Panc1 (cell line): ENCODE results near the gene ZC3H18.

Experiments used
- POLR2AphosphoS5 ChIP-seq: IDR thresholded peaks from 2 replicates; pipeline ENCODE4 v1.6.1; 2012; ENCODE audit warnings: mild to moderate bottlenecking, low read depth, low read length, moderate library complexity
- REST ChIP-seq, 2 experiments: IDR thresholded peaks; 2 replicates each; pipeline ENCODE4 v1.6.1; 2011 to 2012; ENCODE audit warnings: low read depth in 2 of 2, control low read depth in 1 of 2, low read length in 1 of 2, mild to moderate bottlenecking in 1 of 2, moderate library complexity in 1 of 2; ENCODE audit not compliant: insufficient read depth in 1 of 2
- TCF7L2 ChIP-seq: IDR thresholded peaks from 2 replicates; pipeline ENCODE4 v1.6.1; 2011; ENCODE audit warnings: mild to moderate bottlenecking, low read depth, low read length, inconsistent platforms
- TF ChIP-seq, protein P1 (sequence below): fragments of 450-650 bp; IDR thresholded peaks from 2 replicates; pipeline ENCODE4 v1.5.1; 2017; ENCODE audit warnings: mild to moderate bottlenecking

DNA sequence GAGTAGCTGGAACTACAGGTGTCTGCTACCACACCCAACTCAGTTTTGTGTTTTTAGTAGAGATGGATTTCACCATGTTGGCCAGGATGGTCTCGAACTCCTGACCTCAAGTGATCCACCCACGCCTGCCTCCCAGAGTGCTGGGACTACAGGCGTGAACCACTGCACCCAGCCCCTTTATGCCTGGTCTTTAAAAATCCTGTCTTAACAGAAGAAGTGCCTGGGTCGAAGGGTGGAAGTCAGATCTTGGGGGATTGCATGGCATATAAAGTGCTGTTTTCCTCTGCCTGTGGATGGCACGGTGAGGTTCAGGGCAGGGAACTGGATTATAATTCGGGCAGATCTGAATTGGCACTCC, 30.3 kb downstream of the ZC3H18 start:
- TF ChIP-seq, protein P1, sequence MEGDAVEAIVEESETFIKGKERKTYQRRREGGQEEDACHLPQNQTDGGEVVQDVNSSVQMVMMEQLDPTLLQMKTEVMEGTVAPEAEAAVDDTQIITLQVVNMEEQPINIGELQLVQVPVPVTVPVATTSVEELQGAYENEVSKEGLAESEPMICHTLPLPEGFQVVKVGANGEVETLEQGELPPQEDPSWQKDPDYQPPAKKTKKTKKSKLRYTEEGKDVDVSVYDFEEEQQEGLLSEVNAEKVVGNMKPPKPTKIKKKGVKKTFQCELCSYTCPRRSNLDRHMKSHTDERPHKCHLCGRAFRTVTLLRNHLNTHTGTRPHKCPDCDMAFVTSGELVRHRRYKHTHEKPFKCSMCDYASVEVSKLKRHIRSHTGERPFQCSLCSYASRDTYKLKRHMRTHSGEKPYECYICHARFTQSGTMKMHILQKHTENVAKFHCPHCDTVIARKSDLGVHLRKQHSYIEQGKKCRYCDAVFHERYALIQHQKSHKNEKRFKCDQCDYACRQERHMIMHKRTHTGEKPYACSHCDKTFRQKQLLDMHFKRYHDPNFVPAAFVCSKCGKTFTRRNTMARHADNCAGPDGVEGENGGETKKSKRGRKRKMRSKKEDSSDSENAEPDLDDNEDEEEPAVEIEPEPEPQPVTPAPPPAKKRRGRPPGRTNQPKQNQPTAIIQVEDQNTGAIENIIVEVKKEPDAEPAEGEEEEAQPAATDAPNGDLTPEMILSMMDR: no peak
- TF ChIP-seq POLR2AphosphoS5 (no peak), REST (IDR thresholded peaks at IDR 0.05; ENCODE audit: insufficient read depth in 1 of 2, low read depth in 2 of 2, low read length in 1 of 2) (no peak), TCF7L2 (no peak)
